HTR-8/SVneo (cell line): ENCODE measurements around the gene UBE2D4.

Experiments used
- DNase-seq: peaks from one replicate; pipeline ENCODE4 v3.0.0; 2011; ENCODE audit warnings: low spot score, mixed read lengths; ENCODE audit not compliant: insufficient read length
- FAIRE-seq: peaks from 2 replicates; lab custom pipeline; 2011; peaks lifted over from hg19 to GRCh38; lab: Jason Lieb, UNC

The UBE2D4 gene

DNA sequence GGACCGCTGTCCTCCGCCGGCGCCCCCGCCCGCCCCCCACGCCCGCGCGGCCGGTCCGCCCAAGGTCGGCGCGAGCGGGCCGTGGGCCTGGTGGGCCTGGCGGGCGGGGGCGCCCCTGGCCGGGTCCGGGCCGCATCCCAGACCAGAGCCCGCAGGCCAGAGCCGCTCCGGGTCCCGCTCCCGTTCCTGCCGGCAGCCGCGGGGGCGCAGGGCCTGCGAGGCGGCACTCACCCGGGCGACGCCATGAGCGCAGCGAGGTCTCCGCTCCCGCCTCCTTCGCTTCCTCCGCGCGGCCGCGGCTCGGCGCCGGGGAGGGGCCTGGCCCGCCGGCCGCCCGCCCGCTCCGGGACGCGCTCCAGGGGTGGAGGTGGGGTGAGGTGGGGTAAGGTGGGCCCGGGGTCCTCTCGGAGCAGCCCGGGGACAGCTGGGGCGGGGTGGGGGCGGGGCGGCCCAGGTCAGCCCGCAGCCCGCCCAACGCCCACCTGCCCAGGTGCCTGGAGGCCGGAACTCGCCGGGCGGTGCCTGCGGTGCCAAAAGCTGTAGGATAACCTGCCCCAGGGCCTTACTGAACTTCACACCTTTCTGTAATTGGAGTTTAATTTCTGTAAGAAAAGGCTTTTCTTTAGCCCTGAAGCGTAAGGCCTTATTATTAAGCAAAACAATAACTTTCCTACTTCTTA, 19.8 kb upstream of the UBE2D4 start, which contains the start of gene URGCP:
URGCP (minus strand) TSS at position 266 of the 680 bp plus-strand sequence; CDS start at position 245, 21 bp downstream.
- FAIRE-seq (no peak), DNase-seq (peak; percentile 61)

DNA sequence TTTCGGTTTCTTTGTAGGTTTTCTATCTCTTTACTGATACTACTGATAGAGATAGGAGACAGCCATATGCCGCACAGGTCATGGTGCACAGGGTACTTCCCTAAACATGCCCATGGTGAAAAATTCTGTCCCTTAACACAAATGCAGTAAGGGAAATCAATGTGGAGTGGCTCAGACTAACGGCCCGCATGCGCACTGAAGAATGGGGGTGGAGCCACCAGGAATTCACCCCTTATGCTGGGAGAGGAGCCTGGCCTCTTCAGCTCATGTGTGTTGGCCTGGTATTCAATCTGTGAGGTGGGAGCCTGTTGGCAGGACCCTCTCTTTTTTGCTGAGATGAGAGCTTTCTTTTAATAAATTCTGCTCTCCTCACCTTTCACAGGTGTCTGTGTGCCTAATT, 11.4 kb upstream of the UBE2D4 start:
- DNase-seq (no peak), FAIRE-seq (no peak)

GRCh38 chr7:43915907-43916306, 10.3 kb upstream of the UBE2D4 start:
- no peak for FAIRE-seq
- DNase-seq, result no peak

GRCh38 chr7:43921423-43921822, 4.8 kb upstream of the UBE2D4 start:
- FAIRE-seq (no peak), DNase-seq (no peak)

DNA sequence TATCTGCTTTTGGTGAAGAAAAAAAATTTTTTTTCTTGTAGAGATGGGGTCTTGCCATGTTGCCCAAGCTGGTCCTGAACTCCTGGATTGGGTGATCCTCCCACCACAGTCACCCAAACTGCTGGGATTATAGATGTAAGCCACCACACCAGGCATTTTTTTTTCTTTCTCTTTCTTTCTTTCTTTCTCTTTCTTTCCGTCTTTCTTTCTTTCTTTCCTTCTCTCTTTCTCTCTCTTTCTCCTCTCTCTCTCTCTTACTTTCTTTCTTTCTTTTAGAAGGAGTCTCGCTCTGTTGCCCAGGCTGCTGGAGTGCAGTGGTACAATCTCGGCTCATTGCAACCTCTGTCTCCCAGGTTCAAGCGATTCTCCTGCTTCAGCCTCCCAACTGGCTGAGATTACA, 3.5 kb upstream of the UBE2D4 start:
- FAIRE-seq (no peak), DNase-seq (no peak)

- FAIRE-seq (no peak), DNase-seq (no peak)
Observed at GRCh38 chr7:43926798-43927123, 525 bp downstream of the UBE2D4 start.

DNA sequence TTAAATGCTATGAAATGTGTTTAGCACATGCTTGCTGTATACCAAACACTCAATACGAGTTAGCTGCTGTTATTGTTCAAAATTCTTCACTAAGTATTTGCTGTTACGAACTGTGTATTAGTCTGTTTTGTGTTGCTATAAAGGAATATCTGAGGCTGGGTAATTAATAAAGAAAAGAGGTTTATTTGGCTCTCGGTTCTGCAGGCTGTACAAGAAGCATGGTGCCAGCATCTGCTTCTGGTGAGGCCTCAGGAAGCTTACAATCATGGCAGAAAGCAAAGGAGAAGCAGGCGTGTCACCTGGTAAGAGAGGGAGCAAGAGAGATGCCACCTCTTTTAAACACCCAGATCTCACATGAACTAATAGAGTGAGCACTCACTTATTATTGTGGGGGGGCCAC, 1.6 kb downstream of the UBE2D4 start:
- FAIRE-seq (no peak), DNase-seq (no peak)

DNA sequence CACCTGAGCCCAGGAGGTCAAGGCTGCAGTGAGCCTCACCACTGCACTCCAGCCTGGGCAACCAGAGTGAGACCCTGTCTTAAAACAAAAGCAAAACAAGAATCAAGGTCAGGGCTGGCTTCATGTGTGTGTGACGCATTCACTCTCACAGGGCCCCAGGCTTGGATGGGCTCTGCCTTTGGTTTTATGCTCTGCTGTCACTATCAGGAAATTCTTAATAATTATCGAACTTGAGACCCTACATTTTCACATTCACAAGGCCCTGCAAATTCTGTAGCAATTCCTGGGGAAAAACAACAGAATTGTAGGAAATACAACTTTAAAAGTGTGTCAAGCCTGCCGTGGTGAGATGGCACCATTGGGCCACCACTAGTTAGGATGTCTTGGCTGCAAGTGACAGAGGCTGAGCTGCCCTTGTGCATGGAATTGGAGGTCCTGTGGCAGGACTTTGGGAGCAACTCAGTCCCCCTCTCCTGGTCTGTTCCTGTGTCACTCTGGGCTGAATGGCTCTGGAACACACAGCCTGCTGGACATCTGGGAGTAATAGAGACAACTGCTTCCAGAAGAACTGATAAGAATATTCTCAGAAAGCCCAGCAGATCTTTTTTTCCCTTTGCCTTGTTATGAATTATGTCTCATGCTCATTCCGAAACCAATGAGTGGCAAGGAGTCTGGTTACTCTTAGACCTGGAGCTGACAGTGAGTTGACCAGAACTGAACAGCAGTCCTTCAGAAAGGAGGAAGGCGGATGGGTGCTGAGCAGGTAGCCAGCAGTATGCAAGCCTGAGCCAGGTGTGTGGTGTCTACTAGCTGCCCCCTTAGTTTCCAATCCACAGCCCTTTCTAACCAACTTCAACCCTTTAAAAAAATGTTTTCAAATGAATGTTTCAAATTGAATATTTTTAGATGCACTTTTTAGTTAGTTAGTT, 3.6 kb downstream of the UBE2D4 start:
- FAIRE-seq (no peak), DNase-seq (no peak)

DNA sequence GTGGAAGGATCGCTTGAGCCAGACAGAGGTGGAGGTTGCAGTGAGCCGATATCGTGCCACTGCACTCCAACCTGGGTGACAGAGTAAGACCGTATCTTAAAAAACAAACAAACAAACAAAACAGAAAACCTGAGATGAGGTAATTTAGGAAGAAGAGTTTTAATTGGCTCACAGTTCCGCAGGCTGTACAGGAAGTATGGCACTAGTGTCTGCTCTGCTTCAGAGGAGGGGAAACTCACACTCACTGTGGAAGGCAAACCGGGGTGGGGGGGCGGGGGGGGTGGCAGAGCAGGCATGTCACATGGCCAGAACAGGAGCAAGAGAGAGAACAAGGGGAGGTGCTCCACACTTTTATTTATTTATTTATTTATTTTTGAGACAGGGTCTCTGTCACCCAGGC, 5.1 kb downstream of the UBE2D4 start:
- no peak for FAIRE-seq

GRCh38 chr7:43933902-43934560, 7.8 kb downstream of the UBE2D4 start:
- no peak for DNase-seq
- no peak for FAIRE-seq

More for the DNA sequence above, 5.1 kb downstream of the UBE2D4 start:
- no peak for DNase-seq

DNA sequence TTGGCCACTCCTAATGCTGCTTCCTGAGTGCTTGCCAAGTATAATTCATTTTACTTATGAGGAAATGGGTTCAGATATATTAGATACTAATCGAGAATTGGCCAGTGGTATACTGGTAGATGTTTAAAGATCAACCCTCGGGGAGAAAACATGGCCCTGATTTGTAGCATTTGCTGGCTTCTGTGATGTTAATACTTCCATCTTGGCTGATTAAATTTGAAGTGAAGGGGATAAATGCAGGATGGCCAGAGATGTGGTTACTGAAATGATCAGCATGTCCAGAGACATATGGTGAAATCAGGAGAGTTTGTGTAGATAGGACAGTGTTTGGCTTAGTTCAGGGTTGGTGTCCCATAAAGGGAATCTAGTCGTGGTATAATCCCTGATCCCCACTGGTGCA, 11.2 kb downstream of the UBE2D4 start:
- no peak for FAIRE-seq

DNA sequence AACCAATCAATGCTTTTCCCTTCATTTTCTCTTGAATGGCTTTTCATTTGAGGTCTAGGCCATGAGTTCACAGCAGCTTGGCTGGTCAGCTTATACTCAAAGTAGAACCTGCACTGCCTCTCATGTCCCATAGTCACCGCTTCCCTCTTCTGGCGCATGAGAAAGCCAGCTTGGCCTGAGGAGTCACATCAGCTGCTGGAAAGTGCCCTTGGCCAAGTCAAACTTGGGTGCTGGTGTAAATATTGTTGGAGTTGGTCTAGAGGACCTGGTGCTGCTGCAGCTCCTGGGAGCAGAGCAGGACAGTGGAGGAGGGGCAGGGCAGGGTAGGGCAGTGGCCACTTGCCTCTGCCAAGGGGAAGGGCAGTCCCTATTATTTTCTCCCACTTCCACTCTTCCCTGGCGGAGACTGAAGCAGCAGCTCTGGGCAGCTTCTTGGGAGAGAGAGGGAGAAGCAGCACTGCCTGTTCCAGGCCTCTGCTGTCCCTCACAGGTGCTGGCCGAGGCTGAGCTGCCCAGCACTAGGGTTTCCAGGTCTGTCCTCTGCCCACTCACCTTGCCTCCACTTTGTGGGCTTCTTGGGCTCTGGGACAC, 12.8 kb downstream of the UBE2D4 start:
- DNase-seq (no peak), FAIRE-seq (no peak)

More for the DNA sequence above, 11.2 kb downstream of the UBE2D4 start:
- no peak for DNase-seq

DNA sequence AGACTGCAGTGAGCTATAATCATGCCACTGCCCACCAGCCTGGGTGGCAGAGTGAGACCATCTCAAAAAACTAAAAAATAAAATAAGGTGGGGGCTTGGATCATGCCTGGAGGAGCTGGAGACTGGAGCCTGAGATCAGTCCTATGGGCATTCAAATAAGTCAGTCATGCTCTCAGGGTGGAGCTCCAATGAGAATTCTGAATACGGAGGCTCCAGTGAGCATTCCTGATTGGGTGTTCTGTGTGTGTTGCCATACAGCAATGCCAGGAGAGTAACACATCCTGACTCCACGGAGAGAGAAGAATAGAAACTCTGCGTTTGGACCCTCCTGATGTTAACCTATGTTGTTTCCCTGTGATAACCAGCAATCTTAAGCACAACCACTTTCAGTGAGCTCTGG, 16.0 kb downstream of the UBE2D4 start:
- no peak for FAIRE-seq
- no peak for DNase-seq

- no peak for DNase-seq
- no peak for FAIRE-seq
Observed at GRCh38 chr7:43942997-43943396, 16.8 kb downstream of the UBE2D4 start.

- no peak for FAIRE-seq
Observed at GRCh38 chr7:43943417-43944187, 17.4 kb downstream of the UBE2D4 start.

DNA sequence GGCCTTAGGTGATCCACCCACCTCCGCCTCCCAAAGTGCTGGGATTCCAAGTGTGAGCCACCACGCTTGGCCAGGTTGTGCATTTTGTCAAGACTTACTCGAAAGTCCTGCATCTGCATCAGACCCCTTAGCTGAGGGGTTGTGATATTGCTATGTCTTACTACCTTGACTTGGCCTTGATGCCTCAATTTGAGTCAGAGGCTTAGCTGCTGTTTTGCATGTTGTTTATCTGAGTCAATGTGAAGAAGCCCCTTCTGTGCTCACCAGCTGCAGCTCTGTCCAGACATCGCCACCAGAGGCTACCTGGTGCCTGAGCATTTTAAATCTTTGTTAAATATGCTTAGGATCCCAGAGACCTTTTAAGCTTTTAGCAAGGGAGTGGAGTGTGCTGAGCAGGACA, 18.1 kb downstream of the UBE2D4 start:
- no peak for FAIRE-seq
- no peak for DNase-seq

More at GRCh38 chr7:43943417-43944187, 17.4 kb downstream of the UBE2D4 start:
- no peak for DNase-seq

DNA sequence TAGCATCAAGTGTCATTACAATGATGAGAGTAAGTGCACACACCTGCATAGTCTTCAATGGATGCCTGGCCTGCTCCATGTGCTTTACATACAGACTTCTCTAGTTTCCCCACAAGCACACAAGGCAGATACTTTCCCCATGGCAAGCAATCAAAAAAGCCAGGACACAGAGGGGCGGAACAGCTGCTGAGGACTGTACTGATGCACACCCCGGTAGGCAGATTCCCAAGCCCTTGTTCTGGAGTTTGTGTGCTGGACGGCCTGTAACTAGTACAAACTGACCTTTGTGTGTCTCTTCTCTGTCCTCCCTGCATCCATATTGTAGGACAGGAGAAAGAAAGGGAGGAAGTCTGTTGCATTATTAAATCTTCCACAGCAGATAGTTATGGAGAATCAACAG, 25.8 kb downstream of the UBE2D4 start:
- FAIRE-seq (no peak), DNase-seq (no peak)

DNA sequence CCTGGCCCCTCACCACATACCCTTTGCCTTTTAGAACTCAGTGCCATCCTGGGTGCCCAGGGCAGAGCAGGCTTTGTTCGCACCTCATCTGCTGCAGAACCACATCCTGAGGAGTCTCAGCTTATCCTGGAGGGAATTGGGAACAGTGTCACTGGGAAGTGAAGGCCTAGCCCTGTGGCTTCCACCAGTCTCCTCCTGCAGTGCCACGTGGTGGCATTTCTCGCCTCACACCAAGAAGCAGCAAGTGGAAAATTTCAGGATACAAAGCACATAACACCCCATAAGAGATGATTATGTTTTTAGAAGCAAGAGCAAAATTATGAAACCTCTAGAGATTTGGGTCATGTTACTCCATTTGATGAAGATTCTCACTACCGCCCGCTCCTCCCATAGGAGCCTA, 26.8 kb downstream of the UBE2D4 start:
- DNase-seq (no peak), FAIRE-seq (no peak)

GRCh38 chr7:43954524-43955228, 28.4 kb downstream of the UBE2D4 start:
- FAIRE-seq, result peak; percentile 87
- DNase-seq, result peak; percentile 67
